PC-3 (cell line): Measurements from ENCODE around the gene OGFOD3.

ENCODE experiments used
- CTCF ChIP-seq: fragments of 300-600 bp; sonication (generic); conservative IDR thresholded peaks from 2 replicates; pipeline ENCODE4 v1.5.1; 2017; ENCODE audit warnings: antibody characterized with exemption, low read depth, mild to moderate bottlenecking, low read length
- EZH2 ChIP-seq: fragments of 300-600 bp; sonication (generic); IDR thresholded peaks from one replicate; pipeline ENCODE4 v1.6.1; 2017; ENCODE audit warnings: antibody characterized with exemption, mild to moderate bottlenecking, low read length; ENCODE audit not compliant: unreplicated experiment
- EZH2phosphoT487 ChIP-seq: fragments of 300-600 bp; sonication (generic); IDR thresholded peaks from 2 replicates; pipeline ENCODE4 v1.6.1; 2018; ENCODE audit warnings: mild to moderate bottlenecking, antibody characterized with exemption, low read length, borderline replicate concordance

GRCh38 chr17:82444941-82445521 lies 26.6 kb upstream of the OGFOD3 start:
- TF ChIP-seq EZH2phosphoT487 (no peak), CTCF (no peak), EZH2 (no peak)
